Right lobe of liver (tissue), 4 donors: Measurements from ENCODE around the gene TFRC.

Experiments used
- CTCF ChIP-seq, 4 donors: fragments of 200-600 bp in 3 of 4; fragments of 450-650 bp in 1 of 4; IDR thresholded peaks; one replicate each; pipeline versions ENCODE4 v1.5.1 to v1.8.0; 2016 to 2022; ENCODE audit warnings: antibody characterized with exemption in 4 of 4, mild to moderate bottlenecking in 2 of 4
- POLR2A ChIP-seq: fragments of 450-650 bp; IDR thresholded peaks from one replicate; pipeline ENCODE4 v1.6.1; 2017; ENCODE audit warnings: antibody characterized with exemption, mild to moderate bottlenecking
- donor health status: DM: no; HTN: no; CAD: no.
- donor health status: DM: no; HTN: no; CAD: no.
- donor health status: DM: no; HTN: yes; CAD: no.

- TF ChIP-seq CTCF (IDR thresholded peaks at IDR 0.05) (no peak), POLR2A (no peak)
Measured at GRCh38 chr3:196055240-196055639, 26.6 kb downstream of the TFRC start.
